Trophoblast cell (in vitro differentiated cells and primary cell): Measurements from ENCODE around the gene HIBCH.
"Not testable (repeated sequence)": the region's sequence is repeated elsewhere in the genome, so short reads cannot be mapped to it uniquely, and the experiment has no call there.

ENCODE experiments used
- DNase-seq, 2 donors: peaks; one replicate each; pipeline ENCODE4 v3.0.0-alpha.2; 2016
- H2AFZ ChIP-seq: 2 replicates; pipeline ENCODE4 v1.6.1; 2013; ENCODE audit warnings: low read length, moderate library complexity, mild to moderate bottlenecking; ENCODE audit not compliant: insufficient read depth, poor library complexity
- H2AK5ac ChIP-seq: 2 replicates; pipeline ENCODE4 v1.6.1; 2013; ENCODE audit warnings: mild to moderate bottlenecking, low read length
- H2BK120ac ChIP-seq: 2 replicates; pipeline ENCODE4 v1.6.1; 2013; ENCODE audit warnings: low read length, mild to moderate bottlenecking, moderate library complexity; ENCODE audit not compliant: insufficient read depth, poor library complexity
- H2BK12ac ChIP-seq: 2 replicates; pipeline ENCODE4 v1.6.1; 2013; ENCODE audit warnings: mild to moderate bottlenecking, low read length, moderate library complexity
- H2BK5ac ChIP-seq: 2 replicates; pipeline ENCODE4 v1.6.1; 2013; ENCODE audit warnings: low read length, low read depth, moderate library complexity, mild to moderate bottlenecking; ENCODE audit not compliant: poor library complexity
- H3K14ac ChIP-seq: 2 replicates; pipeline ENCODE4 v1.6.1; 2013; ENCODE audit warnings: mild to moderate bottlenecking, low read length
- H3K18ac ChIP-seq: 2 replicates; pipeline ENCODE4 v1.6.1; 2013; ENCODE audit warnings: mild to moderate bottlenecking, low read length
- H3K23ac ChIP-seq: 2 replicates; pipeline ENCODE4 v1.6.1; 2013; ENCODE audit warnings: low read length
- H3K27ac ChIP-seq: 2 replicates; pipeline ENCODE4 v1.5.1; 2013; ENCODE audit warnings: low read depth, mild to moderate bottlenecking, inconsistent platforms, low read length, moderate library complexity
- H3K27me3 ChIP-seq: 2 replicates; pipeline ENCODE4 v1.6.1; 2013; ENCODE audit warnings: inconsistent platforms, mild to moderate bottlenecking, low read length, moderate library complexity; ENCODE audit not compliant: insufficient read depth
- H3K36me3 ChIP-seq, 2 experiments: 1 replicate in 1 of 2; 2 replicates in 1 of 2; pipeline ENCODE4 v1.6.1; 2013; ENCODE audit warnings: low read length in 2 of 2, mild to moderate bottlenecking in 2 of 2, moderate library complexity in 1 of 2; ENCODE audit not compliant: insufficient read depth in 2 of 2, control insufficient read depth in 1 of 2
- H3K4ac ChIP-seq: 2 replicates; pipeline ENCODE4 v1.6.1; 2013; ENCODE audit warnings: low read depth, mild to moderate bottlenecking, low read length, moderate library complexity
- H3K4me1 ChIP-seq, 2 experiments: 1 replicate in 1 of 2; 2 replicates in 1 of 2; pipeline ENCODE4 v1.6.1; 2013; ENCODE audit warnings: low read length in 2 of 2, mild to moderate bottlenecking in 2 of 2, moderate library complexity in 1 of 2; ENCODE audit not compliant: insufficient read depth in 2 of 2, control insufficient read depth in 1 of 2
- H3K4me2 ChIP-seq: 2 replicates; pipeline ENCODE4 v1.6.1; 2013; ENCODE audit warnings: inconsistent platforms, mild to moderate bottlenecking, low read length, moderate library complexity
- H3K4me3 ChIP-seq: 2 replicates; pipeline ENCODE4 v1.5.1; 2013; ENCODE audit warnings: mild to moderate bottlenecking, low read depth, low read length, inconsistent platforms
- H3K79me1 ChIP-seq: one replicate; pipeline ENCODE4 v1.6.1; 2013; ENCODE audit warnings: low read length
- H3K79me2 ChIP-seq: 2 replicates; pipeline ENCODE4 v1.6.1; 2013; ENCODE audit warnings: low read length, mild to moderate bottlenecking; ENCODE audit not compliant: control insufficient read depth, insufficient read depth, poor library complexity
- H3K9ac ChIP-seq: 2 replicates; pipeline ENCODE4 v1.6.1; 2013; ENCODE audit warnings: mild to moderate bottlenecking, low read length
- H3K9me3 ChIP-seq: 2 replicates; pipeline ENCODE4 v1.6.1; 2013; ENCODE audit warnings: low read depth, mild to moderate bottlenecking, control low read depth, inconsistent platforms, low read length; ENCODE audit not compliant: insufficient read depth
- H4K12ac ChIP-seq: 2 replicates; pipeline ENCODE4 v1.6.1; 2013; ENCODE audit warnings: low read depth, mild to moderate bottlenecking, low read length, moderate library complexity
- H4K8ac ChIP-seq: 2 replicates; pipeline ENCODE4 v1.6.1; 2013; ENCODE audit warnings: low read depth, mild to moderate bottlenecking, low read length, moderate library complexity
- H4K91ac ChIP-seq: one replicate; pipeline ENCODE4 v1.6.1; 2013; ENCODE audit warnings: low read depth, mild to moderate bottlenecking, low read length, moderate library complexity
- WGBS: extraction: QIAGEN DNeasy Blood & Tissue Kit; methylation state at CpG from one replicate; pipeline ENCODE4 v1.1.7; 2013; ENCODE audit warnings: missing lambda C conversion rate; ENCODE audit not compliant: insufficient read length, insufficient coverage; ENCODE audit errors: extremely low coverage; 5-methylcytosine and 5-hydroxymethylcytosine counted together

HIBCH gene

DNA sequence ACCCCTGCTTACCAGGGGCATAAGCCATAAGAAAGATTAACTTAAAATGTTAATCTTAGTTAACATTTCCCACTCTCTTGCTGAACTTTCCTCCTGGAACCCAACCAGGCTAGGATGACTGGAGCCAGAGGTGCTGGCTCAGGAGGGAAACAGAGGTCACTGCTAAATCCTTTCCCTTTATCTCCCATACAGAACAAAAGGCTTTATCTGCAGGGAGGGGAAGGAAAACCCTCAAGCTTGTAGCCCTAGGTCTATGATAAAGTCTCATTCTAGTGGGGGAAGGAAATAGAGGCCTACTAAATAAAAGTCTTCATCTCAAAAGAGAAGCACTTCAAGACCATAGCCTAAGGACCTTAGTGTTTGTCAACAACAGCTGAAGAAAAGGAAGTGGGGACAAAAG lies 18.6 kb downstream of the HIBCH start:
- Histone ChIP-seq H2BK5ac (no peak overlapping the region), H3K14ac (no peak overlapping the region), H3K9ac (no peak overlapping the region), H3K27ac (no peak overlapping the region), H3K36me3 (peaks cover 0 to 2% of the 10 kb centered on the region in 2 experiments), H3K4me1 (no peaks in the 10 kb centered on the region), H3K4me3 (no peak overlapping the region), H2BK12ac (no peak overlapping the region), H2AK5ac (no peak overlapping the region), H3K27me3 (no peaks in the 10 kb centered on the region), H2BK120ac (no peak overlapping the region), H3K4ac (no peak overlapping the region), H3K9me3 (no peaks in the 10 kb centered on the region), H3K4me2 (no peak overlapping the region), H3K79me2 (no peaks in the 10 kb centered on the region), H2AFZ (no peak overlapping the region), H4K91ac (no peak overlapping the region), H4K8ac (no peak overlapping the region), H3K23ac (no peak overlapping the region), H3K18ac (no peak overlapping the region), H3K79me1 (no peaks in the 10 kb centered on the region), H4K12ac (no peak overlapping the region)
- no peak for DNase-seq

DNA sequence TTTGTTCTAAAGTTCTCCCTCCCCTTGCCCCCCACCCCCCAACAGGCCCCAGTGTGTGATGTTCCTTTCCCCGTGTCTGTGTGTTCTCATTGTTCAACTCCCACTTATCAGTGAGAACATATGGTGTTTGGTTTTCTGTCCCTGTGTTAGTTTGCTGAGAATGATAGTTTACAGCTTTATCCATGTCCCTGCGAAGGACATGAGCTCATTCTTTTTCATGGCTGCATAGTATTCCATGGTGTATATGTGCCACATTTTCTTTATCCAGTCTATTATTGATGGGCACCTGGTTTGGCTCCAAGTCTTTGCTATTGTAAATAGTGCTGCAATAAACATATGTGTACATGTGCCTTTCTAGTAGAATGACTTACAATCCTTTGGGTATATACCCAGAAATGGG lies 21.7 kb downstream of the HIBCH start:
- no CpG with 5 or more reads among the region's 2 CpGs for WGBS
- not testable (repeated sequence) for H3K18ac ChIP-seq, H2BK120ac ChIP-seq, H3K79me2 ChIP-seq, H3K4ac ChIP-seq, H3K79me1 ChIP-seq, H3K27me3 ChIP-seq, H3K4me1 ChIP-seq, H2BK12ac ChIP-seq, H3K27ac ChIP-seq, H3K9ac ChIP-seq, DNase-seq, H4K12ac ChIP-seq, H3K23ac ChIP-seq, H2BK5ac ChIP-seq, H3K4me3 ChIP-seq, H2AFZ ChIP-seq, H4K8ac ChIP-seq, H3K9me3 ChIP-seq, H3K4me2 ChIP-seq, H3K36me3 ChIP-seq, H4K91ac ChIP-seq, H3K14ac ChIP-seq, H2AK5ac ChIP-seq

DNA sequence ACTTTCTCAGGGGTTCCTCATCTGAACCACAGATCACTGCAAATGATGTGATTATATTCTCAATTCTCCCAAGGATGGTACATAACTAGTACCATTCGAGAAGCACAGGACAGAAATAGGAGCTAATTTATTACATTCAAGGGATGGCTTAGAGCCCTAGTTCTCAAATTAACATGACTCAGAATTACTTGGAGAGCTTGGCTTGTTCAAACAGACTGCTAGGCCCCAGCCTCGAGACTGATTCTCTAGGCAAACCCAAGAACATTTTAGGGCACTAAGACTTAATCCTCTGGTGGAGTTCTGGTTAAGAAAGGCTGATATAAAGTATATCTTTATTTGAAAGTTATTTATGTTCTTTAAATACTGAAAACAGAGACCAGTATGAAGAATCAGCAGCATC lies 35.8 kb downstream of the HIBCH start:
- no peak overlapping the region for H4K91ac ChIP-seq
- WGBS = no CpG with 5 or more reads among the region's 2 CpGs
- peaks cover 0 to 3% of the 10 kb centered on the region in 2 experiments for H3K4me1 ChIP-seq
- H2AK5ac ChIP-seq = no peak overlapping the region
- H4K12ac ChIP-seq = no peak overlapping the region
- H3K18ac ChIP-seq = no peak overlapping the region
- H3K23ac ChIP-seq = no peak overlapping the region
- H3K27me3 ChIP-seq = no peaks in the 10 kb centered on the region
- no peaks in the 10 kb centered on the region for H3K9me3 ChIP-seq
- no peak overlapping the region for H2BK5ac ChIP-seq
- no peak overlapping the region for H4K8ac ChIP-seq
- H2AFZ ChIP-seq = no peak overlapping the region
- H2BK12ac ChIP-seq = no peak overlapping the region
- no peaks in the 10 kb centered on the region for H3K79me2 ChIP-seq
- H3K9ac ChIP-seq = no peak overlapping the region
- peaks cover 5% of the 10 kb centered on the region for H3K79me1 ChIP-seq
- no peak for DNase-seq
- peaks cover 4% of the 10 kb centered on the region in 2 experiments for H3K36me3 ChIP-seq
- no peak overlapping the region for H3K4me2 ChIP-seq
- no peak overlapping the region for H3K14ac ChIP-seq
- no peak overlapping the region for H2BK120ac ChIP-seq
- no peak overlapping the region for H3K27ac ChIP-seq
- no peak overlapping the region for H3K4me3 ChIP-seq
- H3K4ac ChIP-seq = no peak overlapping the region

DNA sequence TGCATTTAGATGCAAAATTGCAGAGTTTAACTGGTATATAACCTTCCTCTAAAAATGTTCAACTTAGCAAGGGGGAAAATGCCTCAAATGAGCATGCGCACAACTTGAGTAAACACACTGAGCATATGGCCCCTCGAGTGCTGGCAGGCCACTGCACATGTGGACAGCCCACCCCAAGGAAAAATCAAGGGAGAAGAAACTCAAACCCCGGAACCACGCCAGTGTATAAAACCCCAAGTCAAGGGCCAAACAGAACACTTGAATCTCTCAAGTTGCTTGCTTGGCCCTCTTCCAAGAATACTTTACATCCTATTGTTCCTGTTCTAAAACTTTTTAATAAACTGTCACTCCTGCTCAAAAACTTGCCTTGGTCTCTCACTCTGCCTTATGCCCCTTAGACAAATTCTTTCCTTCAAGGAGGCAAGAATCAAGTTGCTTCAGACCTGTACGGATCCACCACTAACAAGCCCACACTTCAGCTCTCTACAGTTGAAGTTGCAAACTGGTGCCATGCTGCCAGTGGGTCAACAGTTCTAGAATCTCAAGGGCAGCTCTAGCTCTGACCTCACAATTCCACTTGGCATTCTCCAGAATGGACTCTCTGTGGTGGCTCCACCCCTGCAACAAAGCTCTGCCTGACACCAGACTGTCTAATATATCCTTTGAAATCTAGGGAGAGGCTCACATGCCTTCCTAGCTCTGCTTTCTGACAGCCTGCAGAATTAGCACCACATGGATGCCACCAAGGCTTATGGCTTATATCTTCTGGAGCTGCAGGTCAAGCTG lies 38.9 kb downstream of the HIBCH start:
- Histone ChIP-seq H2BK12ac (no peak overlapping the region), H3K4me1 (peaks cover 0 to 3% of the 10 kb centered on the region in 2 experiments), H3K4me2 (no peak overlapping the region), H3K36me3 (peaks cover 2 to 4% of the 10 kb centered on the region in 2 experiments), H3K14ac (no peak overlapping the region), H2AK5ac (no peak overlapping the region), H3K9ac (no peak overlapping the region), H3K9me3 (no peaks in the 10 kb centered on the region), H3K27me3 (no peaks in the 10 kb centered on the region), H3K27ac (no peak overlapping the region), H3K79me1 (peaks cover 5% of the 10 kb centered on the region), H3K4me3 (no peak overlapping the region), H3K23ac (no peak overlapping the region), H2BK5ac (no peak overlapping the region), H4K12ac (no peak overlapping the region), H4K8ac (no peak overlapping the region), H3K4ac (no peak overlapping the region), H2AFZ (no peak overlapping the region), H4K91ac (peak overlapping the region; percentile 26), H2BK120ac (no peak overlapping the region), H3K79me2 (no peaks in the 10 kb centered on the region), H3K18ac (no peak overlapping the region)
- DNase-seq = no peak
- no CpG with 5 or more reads among the region's 5 CpGs for whole genome bisulfite sequencing
